Breast epithelium (tissue), 3 donors: ENCODE measurements around the gene SHH.

ENCODE experiments used
- CTCF ChIP-seq, 3 donors: fragments of 450-650 bp; IDR thresholded peaks; one replicate each; pipeline ENCODE4 v1.5.1; 2016 to 2017; ENCODE audit warnings: antibody characterized with exemption in 3 of 3, mild to moderate bottlenecking in 3 of 3, moderate library complexity in 3 of 3
- POLR2AphosphoS5 ChIP-seq, 3 donors: sonication (generic); formaldehyde crosslinking; IDR thresholded peaks; one replicate each; pipeline ENCODE4 v1.6.1; 2017; ENCODE audit warnings: antibody characterized with exemption in 3 of 3

DNA sequence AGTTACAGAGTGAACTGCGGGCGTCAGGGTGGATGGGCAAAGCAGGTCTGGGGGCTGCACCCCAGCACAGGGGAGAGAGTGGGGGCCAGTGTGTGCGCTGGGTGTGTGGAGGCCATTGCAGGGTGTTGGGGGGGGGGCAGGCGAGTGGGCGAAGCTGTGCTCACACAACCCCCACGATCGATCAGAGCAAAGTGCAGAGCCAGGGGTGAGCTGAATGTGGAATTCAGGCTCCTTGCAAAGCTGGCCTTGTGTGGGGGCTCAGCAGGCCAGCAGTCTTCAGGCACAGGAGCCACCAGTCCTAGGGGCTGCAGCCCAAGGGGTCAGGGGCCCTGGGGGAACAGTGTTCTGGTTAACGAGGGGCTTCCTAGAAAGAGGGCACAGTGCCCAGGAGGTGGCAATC lies 862 bp upstream of the SHH start:
- TF ChIP-seq CTCF (IDR thresholded peaks at IDR 0.05) (no peak), POLR2AphosphoS5 (IDR thresholded peaks at IDR 0.05) (no peak)
